ENCODE results near the gene CXCL11. TPM values are rescaled to one million over a fixed set of nuclear protein-coding genes. Genes with fewer than 3 reads are reported as not detected.

The CXCL11 gene
- total and polyA plus RNA-seq, 2 of the 13 experiments (the other 11 are each of a cell fraction or from before 2014, with no cell fraction given), result 0.08 TPM; not detected in 1

GRCh38 chr4:76036855-76037254 is 985 bp upstream of the CXCL11 start:
- H3K4me2 ChIP-seq (ENCODE audit: low read depth, low read length), result no peak overlapping the region
- no peak overlapping the region for H3K4me3 ChIP-seq (replicated peaks in 1 of 3; ENCODE audit: insufficient read depth in 1 of 3, low read depth in 2 of 3, low read length in 3 of 3)
- no peaks in the 10 kb centered on the region for H3K79me2 ChIP-seq (ENCODE audit: insufficient read depth, low read length)
- no peak overlapping the region for H3K27ac ChIP-seq (ENCODE audit: extremely low read length, insufficient read depth, low read length)
- TF ChIP-seq TSC22D2 (CRISPR knock-in tag; IDR thresholded peaks at IDR 0.05; ENCODE audit: borderline replicate concordance) (no peak), ZNF597 (CRISPR knock-in tag; IDR thresholded peaks at IDR 0.05) (no peak), ZBTB34 (CRISPR knock-in tag; IDR thresholded peaks at IDR 0.05) (no peak), ZBTB7A (CRISPR knock-in tag; IDR thresholded peaks at IDR 0.05) (no peak), ZNF672 (CRISPR knock-in tag; IDR thresholded peaks at IDR 0.05) (no peak)
- H3K27me3 ChIP-seq (ENCODE audit: control insufficient read depth in 1 of 2, insufficient read depth in 2 of 2, low read length in 2 of 2), result no peaks in the 10 kb centered on the region; a peak in 1 of 5 replicates
- no peak overlapping the region for H3K9ac ChIP-seq (ENCODE audit: insufficient read depth, low read depth, low read length)
- in situ Hi-C loops (cut with HindIII; ENCODE audit: extremely low pct_ligation_motif_present, low pct_unique_long_range_greater_than_20kb) (no loop called here), intact Hi-C loops (cut with micrococcal nuclease; ENCODE audit: unreplicated experiment) (no loop called here)
- POLR2A ChIA-PET, result no interaction called here
- CTCF ChIA-PET (ENCODE audit: low intra/inter-chr PET ratio, low total read pairs), result no interaction called here
- H3K36me3 ChIP-seq (replicated peaks in 1 of 2; ENCODE audit: control insufficient read depth in 1 of 2, insufficient read depth in 2 of 2, low read length in 2 of 2), result no peaks in the 10 kb centered on the region
- H4K20me1 ChIP-seq (ENCODE audit: insufficient read depth, low read length), result no peaks in the 10 kb centered on the region
- H2AFZ ChIP-seq (ENCODE audit: low read length), result no peak overlapping the region
- 22% methylated on average over 3 of the region's 3 CpGs for WGBS (ENCODE audit: low lambda C conversion rate)
- DNase-seq (ENCODE audit: low spot score) (no peak), ATAC-seq (0 out of 3 replicates have a peak, but pooled peaks have one; percentile 38), FAIRE-seq (no peak)
- no peaks in the 10 kb centered on the region for H3K9me3 ChIP-seq (ENCODE audit: low read length)
- no TSS peak for BruUV-seq (replicated peaks)
- H3K4me1 ChIP-seq (ENCODE audit: insufficient read depth, low read length), result no peaks in the 10 kb centered on the region

GRCh38 chr4:76035141-76035540 is 729 bp downstream of the CXCL11 start:
- no peaks in the 10 kb centered on the region for H3K9me3 ChIP-seq (ENCODE audit: low read length)

More at GRCh38 chr4:76035141-76035540, 729 bp downstream of the CXCL11 start:
- H3K27ac ChIP-seq (ENCODE audit: extremely low read length, insufficient read depth, low read length), result no peak overlapping the region
- ChIA-PET CTCF (ENCODE audit: low intra/inter-chr PET ratio, low total read pairs) (no interaction called here), POLR2A (no interaction called here)
- in situ Hi-C loops (cut with HindIII; ENCODE audit: extremely low pct_ligation_motif_present, low pct_unique_long_range_greater_than_20kb), result no loop called here
- intact Hi-C loops (cut with micrococcal nuclease; ENCODE audit: unreplicated experiment), result no loop called here
- no peaks in the 10 kb centered on the region for H3K4me1 ChIP-seq (ENCODE audit: insufficient read depth, low read length)
- H2AFZ ChIP-seq (ENCODE audit: low read length), result no peak overlapping the region
- H3K36me3 ChIP-seq (replicated peaks in 1 of 2; ENCODE audit: control insufficient read depth in 1 of 2, insufficient read depth in 2 of 2, low read length in 2 of 2), result no peaks in the 10 kb centered on the region
- H3K9ac ChIP-seq (ENCODE audit: insufficient read depth, low read depth, low read length), result no peak overlapping the region
- DNase-seq (ENCODE audit: low spot score) (no peak), ATAC-seq (no peak), FAIRE-seq (no peak)
- WGBS (ENCODE audit: low lambda C conversion rate), result 10% methylated on average over 3 of the region's 3 CpGs
- no peaks in the 10 kb centered on the region; a peak in 1 of 5 replicates for H3K27me3 ChIP-seq (ENCODE audit: control insufficient read depth in 1 of 2, insufficient read depth in 2 of 2, low read length in 2 of 2)
- no peak overlapping the region for H3K4me2 ChIP-seq (ENCODE audit: low read depth, low read length)
- no peaks in the 10 kb centered on the region for H4K20me1 ChIP-seq (ENCODE audit: insufficient read depth, low read length)
- no peak for TF ChIP-seq KLF11 (CRISPR knock-in tag; IDR thresholded peaks at IDR 0.05)
- TF ChIP-seq NFE2L2 (IDR thresholded peaks at IDR 0.05; ENCODE audit: low read length), result no peak
- TF ChIP-seq CENPT (CRISPR knock-in tag; IDR thresholded peaks at IDR 0.05; ENCODE audit: low read depth), result no peak
- no peak for TF ChIP-seq BCLAF1 (IDR thresholded peaks at IDR 0.05)
- TF ChIP-seq HCFC1 (IDR thresholded peaks at IDR 0.05; ENCODE audit: low read depth, low read length), result no peak
- no peak for TF ChIP-seq MAFF (IDR thresholded peaks at IDR 0.05; ENCODE audit: low read depth, low read length)
- no peak for TF ChIP-seq ZNF256 (CRISPR knock-in tag; conservative IDR thresholded peaks at IDR 0.05)
- TF ChIP-seq XBP1 (CRISPR knock-in tag; IDR thresholded peaks at IDR 0.05), result no peak
- no TSS peak for BruUV-seq (replicated peaks)
- no peaks in the 10 kb centered on the region for H3K79me2 ChIP-seq (ENCODE audit: insufficient read depth, low read length)
- H3K4me3 ChIP-seq (replicated peaks in 1 of 3; ENCODE audit: insufficient read depth in 1 of 3, low read depth in 2 of 3, low read length in 3 of 3), result no peak overlapping the region
